GM18526 (cell line): ENCODE results near the gene HOXA1.

ENCODE experiments used
- POLR2A ChIP-seq: IDR thresholded peaks from 3 replicates; pipeline ENCODE4 v1.6.1; 2011; ENCODE audit not compliant: insufficient read length; ENCODE audit errors: extremely low read depth

Gene HOXA1

DNA sequence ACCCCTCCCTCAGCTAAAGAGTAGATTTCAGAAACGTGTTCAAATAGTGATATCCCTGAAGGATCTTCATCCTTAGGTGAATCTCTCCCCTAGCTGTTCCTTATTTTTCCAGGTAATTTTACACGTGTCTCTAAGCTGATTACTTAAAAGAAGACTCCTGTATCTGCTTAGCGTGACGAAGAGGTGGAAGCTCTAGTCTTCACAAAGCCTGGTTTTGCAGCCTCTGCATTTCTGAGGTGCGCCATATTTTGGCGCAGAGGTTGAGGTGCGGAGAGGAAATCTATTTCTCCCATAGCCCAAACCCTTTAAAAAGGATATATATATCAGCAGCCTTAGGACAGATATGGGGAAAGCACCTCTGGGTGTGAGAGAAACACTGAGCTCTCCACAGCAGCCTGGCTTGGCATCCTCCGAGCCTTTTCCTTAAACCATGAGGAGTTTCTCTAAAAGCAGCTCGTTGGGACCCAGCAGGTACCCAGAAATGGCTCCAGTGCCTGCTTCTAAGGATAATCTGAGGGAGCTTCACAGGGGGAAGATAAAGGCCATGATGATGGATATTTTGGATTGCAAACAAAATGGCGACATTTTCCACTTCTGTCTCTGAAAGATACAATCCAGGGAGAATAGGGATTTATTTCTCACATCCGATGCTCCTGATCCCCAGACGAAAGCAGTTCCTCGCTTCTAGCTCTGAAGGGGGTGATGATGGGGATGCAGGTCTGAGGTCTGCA is 9.7 kb upstream of the HOXA1 start:
- no peak for TF ChIP-seq POLR2A

DNA sequence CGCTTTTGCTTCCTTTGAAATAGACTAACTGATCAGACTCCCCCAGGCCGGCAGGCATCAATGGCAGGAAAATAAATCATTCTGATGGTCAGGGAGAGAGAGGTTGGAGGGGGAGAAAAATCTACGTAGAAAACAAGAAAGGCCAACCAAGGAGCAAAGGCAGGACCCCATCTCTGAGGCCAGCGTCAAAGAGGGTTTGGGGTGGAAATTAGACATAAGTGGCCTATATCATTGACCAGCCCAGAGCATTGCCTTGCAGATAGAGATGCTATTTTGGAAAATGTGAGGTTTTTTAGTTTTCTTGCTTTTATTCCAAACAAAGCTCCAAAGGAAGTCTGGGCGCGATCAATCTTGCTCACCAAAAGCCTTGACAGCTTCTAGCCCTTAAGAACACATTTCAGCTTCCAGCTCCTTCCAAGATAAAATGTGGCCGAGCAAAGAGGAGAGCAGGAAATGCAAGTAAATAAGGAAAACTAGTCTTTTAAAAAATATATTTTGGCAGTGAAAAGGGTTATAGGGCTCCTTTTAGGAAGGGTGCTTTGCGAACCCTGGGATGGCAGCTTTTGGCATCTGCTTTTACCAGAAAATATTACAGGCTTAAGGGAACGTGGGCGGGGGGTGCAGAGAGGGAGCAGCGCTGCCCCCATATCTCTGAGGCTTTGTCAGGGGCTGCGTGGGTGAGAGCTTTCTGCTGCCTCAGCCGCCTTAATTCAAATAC is 8.7 kb upstream of the HOXA1 start:
- TF ChIP-seq POLR2A: no peak

DNA sequence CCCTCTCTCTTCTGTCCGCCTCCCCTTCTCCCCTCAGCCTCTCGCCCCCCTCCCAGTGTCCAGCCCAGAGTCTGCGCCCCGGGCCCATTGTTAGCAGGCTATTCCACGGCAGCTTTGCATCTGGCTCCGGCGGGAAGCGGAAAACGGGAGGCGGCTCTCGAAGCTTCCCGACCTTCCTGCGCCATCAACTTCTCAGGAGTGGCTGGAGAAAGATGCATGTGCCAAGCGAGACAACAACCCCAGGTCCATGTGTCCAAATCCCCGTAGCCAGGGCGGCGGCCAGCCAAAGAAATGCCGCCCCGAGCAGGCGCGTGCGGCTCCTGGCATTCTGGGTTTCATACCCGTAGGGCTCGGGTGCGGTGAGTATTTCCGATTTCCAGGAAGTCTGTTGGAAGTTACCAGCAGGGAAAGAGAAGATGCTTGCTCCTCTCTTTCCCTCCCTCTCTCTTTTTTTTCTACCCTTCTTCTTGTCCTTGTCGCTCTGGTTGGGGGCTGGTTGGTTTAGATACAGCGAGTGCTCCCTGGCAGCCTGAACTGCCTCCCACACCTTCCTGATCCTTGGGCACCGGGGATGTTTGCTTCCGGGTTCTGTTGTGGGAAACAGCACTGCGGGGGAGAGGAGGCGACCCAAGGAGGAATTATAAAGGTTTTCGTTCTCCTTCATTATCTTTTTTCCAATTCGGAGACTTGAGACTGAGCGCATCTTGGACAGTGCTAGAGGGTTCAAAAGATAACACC is 7.9 kb upstream of the HOXA1 start:
- TF ChIP-seq POLR2A: no peak

- TF ChIP-seq POLR2A: no peak
These were observed 7.0 kb upstream of the HOXA1 start, which contains the start of gene HOXA2 for GRCh38 chr7:27102581-27103442. HOXA2 (minus strand) TSS chr7:27102683; CDS start chr7:27102500, 183 bp downstream.

- TF ChIP-seq POLR2A: no peak
These were observed 6.3 kb upstream of the HOXA1 start for GRCh38 chr7:27101957-27102580.

- TF ChIP-seq POLR2A: no peak
These were observed 5.6 kb upstream of the HOXA1 start for GRCh38 chr7:27101171-27101956.

DNA sequence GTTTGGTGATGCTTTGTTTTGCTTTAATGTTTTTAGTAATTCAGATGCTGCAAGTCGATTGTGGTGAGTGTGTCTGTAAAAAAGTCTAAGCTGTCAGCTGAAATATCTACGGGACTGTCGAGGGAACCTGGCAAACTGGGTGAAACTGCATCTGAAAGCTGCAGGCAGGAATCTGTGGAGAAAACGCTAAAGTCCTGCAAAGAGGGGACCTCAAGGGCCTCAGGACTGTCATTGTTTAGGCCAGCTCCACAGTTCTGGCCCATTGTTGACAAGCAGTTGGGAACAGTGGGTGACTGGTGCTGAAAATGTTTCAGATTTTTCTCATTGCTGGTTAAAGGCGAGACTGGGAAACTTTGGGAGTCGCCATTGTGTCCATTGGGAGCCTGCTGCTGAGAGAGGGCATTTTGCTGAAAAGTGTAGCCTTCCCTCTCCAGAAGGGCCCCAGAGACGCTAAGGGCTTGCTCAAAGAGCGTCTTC is 4.9 kb upstream of the HOXA1 start:
- no peak for TF ChIP-seq POLR2A

DNA sequence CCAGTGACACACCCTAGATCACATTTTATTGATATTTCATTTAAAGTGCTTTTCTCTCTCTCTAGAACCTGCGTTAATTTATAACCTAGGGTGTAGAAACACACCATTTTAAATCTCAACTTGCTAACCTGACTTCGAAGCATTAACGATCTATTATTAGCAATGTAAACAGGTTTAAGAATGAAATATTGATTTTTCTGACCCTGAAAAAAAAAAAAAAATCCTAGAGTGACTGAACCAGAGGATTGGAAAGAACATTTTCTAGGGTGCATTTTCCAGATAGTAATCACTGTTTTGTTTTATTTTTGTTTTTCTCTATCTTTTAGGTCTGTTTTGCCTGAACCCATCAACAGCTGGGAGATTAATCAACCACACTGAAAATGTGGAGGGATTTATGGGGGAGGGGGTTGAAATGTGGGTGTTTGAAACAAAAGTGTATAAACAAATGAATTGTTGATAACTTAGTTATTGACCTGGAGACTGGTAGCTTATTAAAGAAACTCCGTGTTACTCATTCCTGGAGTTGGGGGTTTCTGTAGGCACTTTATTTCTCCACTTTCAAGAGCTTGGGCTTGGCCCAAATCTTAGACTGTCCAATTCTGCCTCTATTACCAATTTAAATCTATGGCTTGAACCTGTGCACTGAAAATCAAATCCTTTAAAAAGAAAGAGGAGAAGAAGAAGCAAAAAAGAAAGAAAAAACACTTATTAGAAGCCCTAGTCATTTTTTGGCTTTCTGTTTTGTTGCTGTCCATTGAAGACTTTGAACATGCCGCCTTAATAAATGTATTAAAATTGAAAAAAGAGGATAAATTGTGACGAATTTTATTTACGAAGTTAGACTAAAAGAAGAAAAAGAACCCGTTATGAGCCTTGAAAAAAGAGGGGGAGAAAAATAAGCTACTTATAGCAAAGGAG is 3.9 kb upstream of the HOXA1 start:
- no peak for TF ChIP-seq POLR2A

GRCh38 chr7:27098578-27099451 is 3.0 kb upstream of the HOXA1 start:
- no peak for TF ChIP-seq POLR2A

GRCh38 chr7:27097686-27098577 is 2.1 kb upstream of the HOXA1 start:
- TF ChIP-seq POLR2A: no peak
